Upper lobe of right lung (tissue), 1 donor: Measurements from ENCODE around the gene ZNF124. TPM values are rescaled to one million over a fixed set of nuclear protein-coding genes. Genes with fewer than 3 reads are reported as not detected.
"Not testable (repeated sequence)": the region's sequence is repeated elsewhere in the genome, so short reads cannot be mapped to it uniquely, and the experiment has no call there.

Experiments
- ATAC-seq: fragments of 200-7000 bp; cut with Tn5 transposase; one replicate; pipeline ENCODE4 v1.9.1; 2020; ENCODE audit warnings: mild to moderate bottlenecking, moderate library complexity
- DNase-seq: peaks from one replicate; pipeline ENCODE4 v3.0.0-alpha.2; 2020
- H3K27ac ChIP-seq: fragments of 200-600 bp; one replicate; pipeline ENCODE4 v1.8.0; 2022
- H3K27me3 ChIP-seq: fragments of 200-600 bp; one replicate; pipeline ENCODE4 v1.8.0; 2022; ENCODE audit warnings: mild to moderate bottlenecking
- H3K36me3 ChIP-seq: fragments of 200-600 bp; one replicate; pipeline ENCODE4 v1.8.0; 2022
- H3K4me1 ChIP-seq: fragments of 200-600 bp; one replicate; pipeline ENCODE4 v1.8.0; 2022
- H3K4me3 ChIP-seq: fragments of 200-600 bp; one replicate; pipeline ENCODE4 v1.8.0; 2022; ENCODE audit warnings: mild to moderate bottlenecking
- H3K9me3 ChIP-seq: fragments of 200-600 bp; one replicate; pipeline ENCODE4 v1.8.0; 2022
- intact Hi-C: fragments of 100-400 bp; cut with DNase I; formaldehyde crosslinking; loops from one replicate; pipeline ENCODE4 v1.11.0; 2022
- total RNA-seq: library from RNA; stranded (reverse); fragmentation: NEBNext Ultra II Directional; extraction: Animal tissue kit (Norgen Biotek cat#: 25700); gene quantifications from one replicate; pipeline ENCODE4 v1.2.1, GENCODE V29; 2021
- TF ChIP-seq, protein P1 (sequence below): fragments of 200-600 bp; IDR thresholded peaks from one replicate; pipeline ENCODE4 v1.8.0; 2022; ENCODE audit warnings: antibody characterized with exemption
- donor health status: DM: no; HTN: yes; CAD: no; lungs with severe emphysema.

The ZNF124 gene
- total RNA-seq, 1 donor from 2014 or later = 23.5 TPM

- no peak overlapping the region for H3K27ac ChIP-seq
Observed at GRCh38 chr1:247165674-247166073, 6.1 kb downstream of the ZNF124 start.

GRCh38 chr1:247164694-247165093 lies 7.1 kb downstream of the ZNF124 start:
- peaks cover 67% of the 10 kb centered on the region for H3K9me3 ChIP-seq
- ATAC-seq = no peak
- H3K4me3 ChIP-seq = no peak overlapping the region
- TF ChIP-seq, protein P1, sequence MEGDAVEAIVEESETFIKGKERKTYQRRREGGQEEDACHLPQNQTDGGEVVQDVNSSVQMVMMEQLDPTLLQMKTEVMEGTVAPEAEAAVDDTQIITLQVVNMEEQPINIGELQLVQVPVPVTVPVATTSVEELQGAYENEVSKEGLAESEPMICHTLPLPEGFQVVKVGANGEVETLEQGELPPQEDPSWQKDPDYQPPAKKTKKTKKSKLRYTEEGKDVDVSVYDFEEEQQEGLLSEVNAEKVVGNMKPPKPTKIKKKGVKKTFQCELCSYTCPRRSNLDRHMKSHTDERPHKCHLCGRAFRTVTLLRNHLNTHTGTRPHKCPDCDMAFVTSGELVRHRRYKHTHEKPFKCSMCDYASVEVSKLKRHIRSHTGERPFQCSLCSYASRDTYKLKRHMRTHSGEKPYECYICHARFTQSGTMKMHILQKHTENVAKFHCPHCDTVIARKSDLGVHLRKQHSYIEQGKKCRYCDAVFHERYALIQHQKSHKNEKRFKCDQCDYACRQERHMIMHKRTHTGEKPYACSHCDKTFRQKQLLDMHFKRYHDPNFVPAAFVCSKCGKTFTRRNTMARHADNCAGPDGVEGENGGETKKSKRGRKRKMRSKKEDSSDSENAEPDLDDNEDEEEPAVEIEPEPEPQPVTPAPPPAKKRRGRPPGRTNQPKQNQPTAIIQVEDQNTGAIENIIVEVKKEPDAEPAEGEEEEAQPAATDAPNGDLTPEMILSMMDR = no peak
- intact Hi-C loops = no loop called here
- DNase-seq = no peak
- H3K4me1 ChIP-seq = no peaks in the 10 kb centered on the region
- no peaks in the 10 kb centered on the region for H3K36me3 ChIP-seq
- H3K27me3 ChIP-seq = no peaks in the 10 kb centered on the region
- no peak overlapping the region for H3K27ac ChIP-seq

More at GRCh38 chr1:247165674-247166073, 6.1 kb downstream of the ZNF124 start:
- TF ChIP-seq, protein P1 = no peak
- no peaks in the 10 kb centered on the region for H3K27me3 ChIP-seq
- intact Hi-C loops = no loop called here
- H3K4me3 ChIP-seq = no peak overlapping the region
- H3K9me3 ChIP-seq = peaks cover 57% of the 10 kb centered on the region
- no peaks in the 10 kb centered on the region for H3K4me1 ChIP-seq
- DNase-seq = no peak
- no peaks in the 10 kb centered on the region for H3K36me3 ChIP-seq
- no peak for ATAC-seq

DNA sequence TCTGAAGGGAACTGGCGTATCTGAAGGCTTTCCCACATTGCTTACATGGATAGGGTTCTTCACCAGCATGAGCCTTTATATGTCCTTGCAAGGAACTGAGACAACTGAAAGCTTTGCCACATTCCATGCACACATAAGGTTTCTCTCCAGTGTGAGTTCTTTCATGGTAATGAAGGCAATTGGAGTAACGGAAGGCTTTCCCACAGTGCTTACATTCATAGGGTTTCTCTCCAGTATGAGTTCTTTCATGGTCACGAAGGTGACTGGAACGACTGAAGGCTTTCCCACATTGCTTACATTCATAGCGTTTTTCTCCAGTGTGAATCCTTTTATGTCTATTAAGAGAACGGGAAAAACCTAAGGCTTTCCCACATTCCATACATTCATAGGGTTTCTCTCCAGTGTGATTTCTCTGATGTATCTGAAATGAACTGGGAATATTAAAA lies 15.0 kb downstream of the ZNF124 start:
- H3K27ac ChIP-seq = no peak overlapping the region
- ATAC-seq = no peak
- no peaks in the 10 kb centered on the region for H3K27me3 ChIP-seq
- H3K4me3 ChIP-seq = no peak overlapping the region
- H3K4me1 ChIP-seq = no peaks in the 10 kb centered on the region
- TF ChIP-seq, protein P1 = no peak
- DNase-seq = no peak
- peaks cover 9% of the 10 kb centered on the region for H3K36me3 ChIP-seq
- H3K9me3 ChIP-seq = peaks cover 98% of the 10 kb centered on the region
- intact Hi-C loops = no loop called here

GRCh38 chr1:247147781-247148180 lies 24.0 kb downstream of the ZNF124 start:
- TF ChIP-seq, protein P1 = no peak
- DNase-seq (no peak), ATAC-seq (no peak)
- Histone ChIP-seq H3K36me3 (no peaks in the 10 kb centered on the region), H3K27me3 (no peaks in the 10 kb centered on the region), H3K4me1 (no peaks in the 10 kb centered on the region), H3K9me3 (peaks cover 63% of the 10 kb centered on the region), H3K27ac (no peak overlapping the region), H3K4me3 (no peak overlapping the region)
- intact Hi-C loops = no loop called here

DNA sequence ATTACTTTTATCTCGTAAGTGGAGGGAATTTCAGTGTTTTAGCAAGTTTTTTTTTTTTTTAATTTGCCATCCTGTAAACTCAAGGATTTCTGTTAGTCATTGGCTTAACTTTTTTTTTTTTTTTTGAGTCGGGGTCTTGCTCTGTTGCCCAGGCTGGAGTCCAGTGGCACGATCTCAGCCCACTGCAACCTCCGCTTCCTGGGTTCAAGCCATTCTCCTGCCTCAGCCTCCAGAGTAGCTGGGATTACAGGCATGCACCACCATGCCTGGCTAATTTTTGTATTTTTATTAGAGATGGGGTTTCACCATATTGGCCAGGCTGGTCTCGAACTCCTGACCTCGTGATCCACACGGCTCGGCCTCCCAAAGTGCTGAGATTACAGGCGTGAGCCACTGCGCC lies 24.7 kb downstream of the ZNF124 start:
- peaks cover 60% of the 10 kb centered on the region for H3K9me3 ChIP-seq
- ATAC-seq, H3K4me1 ChIP-seq, H3K27ac ChIP-seq, H3K27me3 ChIP-seq, H3K36me3 ChIP-seq, H3K4me3 ChIP-seq, intact Hi-C loops, DNase-seq: not testable (repeated sequence)

DNA sequence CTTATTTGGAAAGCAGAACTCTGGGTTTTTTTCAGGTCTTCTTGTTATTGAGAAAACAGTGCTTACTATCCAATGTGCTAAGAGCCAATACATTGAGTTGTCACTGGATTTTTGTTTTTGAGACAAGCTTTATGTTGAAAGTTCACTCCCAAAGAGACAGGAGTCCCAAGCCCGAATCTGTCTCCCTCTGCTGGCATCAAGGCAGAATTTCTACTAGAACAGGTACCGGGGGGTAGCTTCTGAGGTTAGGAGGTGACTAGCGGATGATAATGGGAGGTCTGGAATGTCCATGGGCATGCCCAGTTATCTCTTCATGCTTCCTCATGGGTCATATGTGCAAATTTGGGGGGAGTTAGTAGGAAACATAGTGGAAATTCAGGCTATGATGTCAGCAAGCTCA lies 25.1 kb downstream of the ZNF124 start:
- H3K27me3 ChIP-seq = no peaks in the 10 kb centered on the region
- H3K36me3 ChIP-seq = no peaks in the 10 kb centered on the region
- H3K9me3 ChIP-seq = peaks cover 61% of the 10 kb centered on the region
- intact Hi-C loops = no loop called here
- TF ChIP-seq, protein P1 = no peak
- H3K4me3 ChIP-seq = no peak overlapping the region
- DNase-seq (no peak), ATAC-seq (no peak)
- H3K27ac ChIP-seq = no peak overlapping the region
- H3K4me1 ChIP-seq = no peaks in the 10 kb centered on the region
